Mesothelial cell of epicardium (in vitro differentiated cells): ENCODE measurements around the gene IRF8. TPM values are rescaled to one million over a fixed set of nuclear protein-coding genes. Genes with fewer than 3 reads are reported as not detected.

ENCODE experiments used
- DNase-seq, 2 experiments: peaks; one replicate each; pipeline ENCODE4 v3.0.0; 2021; ENCODE audit warnings: low spot score in 2 of 2; ENCODE audit not compliant: unreplicated experiment in 2 of 2
- H3K27ac Mint-ChIP-seq: 2 replicates; pipeline ENCODE4 v1.8.0; 2021; ENCODE audit warnings: mixed read lengths
- H3K27me3 Mint-ChIP-seq: 2 replicates; pipeline ENCODE4 v1.8.0; 2021; ENCODE audit warnings: low read depth, mixed read lengths
- H3K36me3 Mint-ChIP-seq: 2 replicates; pipeline ENCODE4 v1.8.0; 2021; ENCODE audit warnings: mixed read lengths
- H3K4me1 Mint-ChIP-seq: 2 replicates; pipeline ENCODE4 v1.8.0; 2021; ENCODE audit warnings: mixed read lengths
- H3K4me3 Mint-ChIP-seq: 2 replicates; pipeline ENCODE4 v1.8.0; 2021; ENCODE audit warnings: mild to moderate bottlenecking, moderate library complexity, mixed read lengths
- H3K9me3 Mint-ChIP-seq: 2 replicates; pipeline ENCODE4 v1.8.0; 2021; ENCODE audit warnings: mixed read lengths
- CTCF ChIP-seq: fragments of 200-600 bp; sonication (generic); IDR thresholded peaks from one replicate; pipeline ENCODE4 v1.5.0; 2021; ENCODE audit warnings: antibody characterized with exemption; ENCODE audit not compliant: unreplicated experiment
- total RNA-seq: library from RNA; stranded (reverse); gene quantifications from 3 replicates; pipeline ENCODE4 v1.2.1, GENCODE V29; 2021

The IRF8 gene
- total RNA-seq, 1 donor from 2014 or later, result 5.8 TPM

DNA sequence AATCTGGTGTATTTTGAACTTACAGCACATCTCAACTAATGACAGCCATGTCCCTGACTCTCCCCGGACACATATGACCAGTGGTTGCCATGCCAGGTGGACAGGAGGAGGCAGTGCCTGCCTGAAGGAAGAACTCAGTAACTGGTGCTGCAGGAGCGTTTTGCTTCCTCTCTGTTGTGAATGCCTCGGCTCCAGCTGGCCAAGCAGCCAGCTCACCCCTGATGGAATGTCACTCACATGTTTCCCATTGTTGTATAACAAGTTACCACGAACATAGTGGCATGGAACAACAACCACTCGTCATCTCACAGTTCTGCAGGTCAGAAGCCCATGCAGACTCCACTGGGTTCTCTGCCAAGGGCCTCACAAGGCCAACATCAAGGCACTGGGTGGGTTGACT, 20.1 kb upstream of the IRF8 start:
- Mint-ChIP-seq H3K4me3 (no peak overlapping the region), H3K27ac (no peak overlapping the region), H3K36me3 (peaks cover 2% of the 10 kb centered on the region), H3K4me1 (peaks cover 10% of the 10 kb centered on the region), H3K27me3 (peaks cover 30% of the 10 kb centered on the region), H3K9me3 (peaks cover 6% of the 10 kb centered on the region)
- no peak for TF ChIP-seq CTCF
- no peak for DNase-seq

GRCh38 chr16:85879549-85879948, 19.4 kb upstream of the IRF8 start:
- Mint-ChIP-seq H3K9me3 (peaks cover 6% of the 10 kb centered on the region), H3K36me3 (peaks cover 2% of the 10 kb centered on the region), H3K4me1 (peaks cover 13% of the 10 kb centered on the region), H3K27me3 (peaks cover 37% of the 10 kb centered on the region), H3K4me3 (no peak overlapping the region), H3K27ac (no peak overlapping the region)
- no peak for DNase-seq
- no peak for TF ChIP-seq CTCF

- Mint-ChIP-seq H3K4me3 (no peak overlapping the region), H3K36me3 (peaks cover 2% of the 10 kb centered on the region), H3K4me1 (peaks cover 13% of the 10 kb centered on the region), H3K9me3 (peaks cover 6% of the 10 kb centered on the region), H3K27me3 (peaks cover 42% of the 10 kb centered on the region), H3K27ac (no peak overlapping the region)
- TF ChIP-seq CTCF, result no peak
- DNase-seq, result peak in 1 of 2 experiments; percentile 20
Measured at GRCh38 chr16:85879975-85880831, 18.8 kb upstream of the IRF8 start.

- Mint-ChIP-seq H3K4me3 (no peak overlapping the region), H3K9me3 (peaks cover 6% of the 10 kb centered on the region), H3K27ac (no peak overlapping the region), H3K4me1 (peaks cover 13% of the 10 kb centered on the region), H3K27me3 (peaks cover 39% of the 10 kb centered on the region), H3K36me3 (peaks cover 2% of the 10 kb centered on the region)
- TF ChIP-seq CTCF, result no peak
- no peak for DNase-seq
Measured at GRCh38 chr16:85880861-85881260, 18.1 kb upstream of the IRF8 start.

DNA sequence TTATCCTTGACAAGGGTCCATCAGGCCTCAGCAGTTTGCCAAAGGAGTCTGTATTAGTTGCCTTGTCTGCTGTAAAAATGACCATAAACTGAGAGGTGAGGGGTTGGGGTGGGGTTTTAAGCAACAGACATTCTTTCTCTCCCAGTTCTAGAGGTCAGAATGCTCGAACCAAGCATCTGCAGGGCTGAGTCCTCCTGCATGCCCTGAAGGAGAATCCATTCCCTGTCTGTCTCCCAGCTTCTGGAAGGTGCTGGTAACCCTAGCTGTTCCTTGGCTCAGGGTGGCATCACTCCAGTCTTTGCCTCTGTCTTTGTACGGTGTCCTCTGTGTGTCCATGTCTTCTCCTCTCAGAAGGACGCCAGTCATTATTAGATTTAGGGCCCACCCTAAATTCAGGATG, 17.5 kb upstream of the IRF8 start:
- peaks cover 2% of the 10 kb centered on the region for H3K36me3 Mint-ChIP-seq
- H3K27ac Mint-ChIP-seq, result no peak overlapping the region
- TF ChIP-seq CTCF, result no peak
- H3K27me3 Mint-ChIP-seq, result peaks cover 41% of the 10 kb centered on the region
- DNase-seq, result no peak
- peaks cover 2% of the 10 kb centered on the region for H3K9me3 Mint-ChIP-seq
- H3K4me3 Mint-ChIP-seq, result no peak overlapping the region
- H3K4me1 Mint-ChIP-seq, result peaks cover 13% of the 10 kb centered on the region
